ENCODE data around the gene TUBA4B.

The TUBA4B gene

GRCh38 chr2:219290381-219291171, 37.5 kb downstream of the TUBA4B start:
- no peak for DNase-seq (ENCODE audit: low read depth)
- Histone ChIP-seq H3K9me3 (ENCODE audit: control insufficient read depth, low read length) (no peaks in the 10 kb centered on the region), H3K36me3 (ENCODE audit: control insufficient read depth, insufficient read depth, low read length, severe bottlenecking) (no peaks in the 10 kb centered on the region), H3K4me3 (ENCODE audit: low read length) (no peak overlapping the region), H3K4me1 (ENCODE audit: control insufficient read depth, insufficient read depth, low read length) (peaks cover 39% of the 10 kb centered on the region), H3K27me3 (replicated peaks; ENCODE audit: control insufficient read depth, insufficient read depth, low read length) (no peaks in the 10 kb centered on the region), H3K9ac (ENCODE audit: low read length) (no peak overlapping the region)

- Histone ChIP-seq H3K36me3 (ENCODE audit: control insufficient read depth, insufficient read depth, low read length, severe bottlenecking) (no peaks in the 10 kb centered on the region), H3K9me3 (ENCODE audit: control insufficient read depth, low read length) (no peaks in the 10 kb centered on the region), H3K4me1 (ENCODE audit: control insufficient read depth, insufficient read depth, low read length) (peaks cover 34% of the 10 kb centered on the region), H3K4me3 (ENCODE audit: low read length) (no peak overlapping the region), H3K9ac (ENCODE audit: low read length) (no peak overlapping the region), H3K27me3 (replicated peaks; ENCODE audit: control insufficient read depth, insufficient read depth, low read length) (no peaks in the 10 kb centered on the region)
- no peak for DNase-seq (ENCODE audit: low read depth)
Observed at GRCh38 chr2:219291394-219291793, 38.4 kb downstream of the TUBA4B start.

- H3K9me3 ChIP-seq (ENCODE audit: control insufficient read depth, low read length): no peaks in the 10 kb centered on the region
- H3K27me3 ChIP-seq (replicated peaks; ENCODE audit: control insufficient read depth, insufficient read depth, low read length): no peaks in the 10 kb centered on the region
- no peak for DNase-seq (ENCODE audit: low read depth)
- no peak overlapping the region for H3K4me3 ChIP-seq (ENCODE audit: low read length)
- no peaks in the 10 kb centered on the region for H3K36me3 ChIP-seq (ENCODE audit: control insufficient read depth, insufficient read depth, low read length, severe bottlenecking)
- H3K9ac ChIP-seq (ENCODE audit: low read length): no peak overlapping the region
- peaks cover 28% of the 10 kb centered on the region for H3K4me1 ChIP-seq (ENCODE audit: control insufficient read depth, insufficient read depth, low read length)
Observed at GRCh38 chr2:219291910-219292490, 39.0 kb downstream of the TUBA4B start.

- no peak overlapping the region for H3K9ac ChIP-seq (ENCODE audit: low read length)
- H3K4me1 ChIP-seq (ENCODE audit: control insufficient read depth, insufficient read depth, low read length): peaks cover 27% of the 10 kb centered on the region
- no peaks in the 10 kb centered on the region for H3K36me3 ChIP-seq (ENCODE audit: control insufficient read depth, insufficient read depth, low read length, severe bottlenecking)
- DNase-seq (ENCODE audit: low read depth): no peak
- H3K27me3 ChIP-seq (replicated peaks; ENCODE audit: control insufficient read depth, insufficient read depth, low read length): no peaks in the 10 kb centered on the region
- H3K9me3 ChIP-seq (ENCODE audit: control insufficient read depth, low read length): no peaks in the 10 kb centered on the region
- H3K4me3 ChIP-seq (ENCODE audit: low read length): no peak overlapping the region
Observed at GRCh38 chr2:219292616-219293015, 39.6 kb downstream of the TUBA4B start.

DNA sequence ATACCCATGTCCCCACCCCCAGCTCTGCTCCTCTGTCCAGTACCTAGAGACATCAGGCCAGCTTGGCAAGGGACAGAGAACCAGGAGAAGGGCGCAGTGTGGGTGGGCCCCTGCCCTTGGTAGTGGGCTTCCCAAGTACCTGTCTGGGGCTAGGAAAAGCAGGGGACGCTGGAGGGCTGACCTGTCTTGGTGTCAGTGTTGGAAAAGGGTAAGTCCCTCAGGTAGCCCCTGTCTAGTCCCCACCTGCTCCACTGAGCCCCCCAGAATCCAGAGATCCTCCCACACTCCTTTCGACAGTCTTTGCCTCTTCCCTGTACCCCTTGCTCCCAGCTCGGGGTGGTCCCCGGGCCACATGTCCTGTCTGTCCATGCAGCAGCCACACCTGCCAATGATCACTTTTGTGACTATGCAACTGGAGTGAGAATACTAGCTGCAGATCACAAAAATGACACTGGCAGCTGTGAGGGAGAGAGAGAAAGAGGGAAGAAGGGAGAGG, 40.7 kb downstream of the TUBA4B start:
- Histone ChIP-seq H3K36me3 (ENCODE audit: control insufficient read depth, insufficient read depth, low read length, severe bottlenecking) (no peaks in the 10 kb centered on the region), H3K4me3 (ENCODE audit: low read length) (no peak overlapping the region)

GRCh38 chr2:219294356-219295351, 41.6 kb downstream of the TUBA4B start:
- Histone ChIP-seq H3K9me3 (ENCODE audit: control insufficient read depth, low read length) (no peaks in the 10 kb centered on the region), H3K4me1 (ENCODE audit: control insufficient read depth, insufficient read depth, low read length) (peaks cover 22% of the 10 kb centered on the region), H3K4me3 (ENCODE audit: low read length) (peak overlapping the region; percentile 75), H3K9ac (ENCODE audit: low read length) (peak overlapping the region; percentile 81), H3K27me3 (replicated peaks; ENCODE audit: control insufficient read depth, insufficient read depth, low read length) (peaks cover 8% of the 10 kb centered on the region), H3K36me3 (ENCODE audit: control insufficient read depth, insufficient read depth, low read length, severe bottlenecking) (no peaks in the 10 kb centered on the region)
- DNase-seq (ENCODE audit: low read depth): peak; percentile 92

More for the DNA sequence above, 40.7 kb downstream of the TUBA4B start:
- Histone ChIP-seq H3K27me3 (replicated peaks; ENCODE audit: control insufficient read depth, insufficient read depth, low read length) (no peaks in the 10 kb centered on the region), H3K9me3 (ENCODE audit: control insufficient read depth, low read length) (no peaks in the 10 kb centered on the region), H3K4me1 (ENCODE audit: control insufficient read depth, insufficient read depth, low read length) (peaks cover 27% of the 10 kb centered on the region), H3K9ac (ENCODE audit: low read length) (peak overlapping the region; percentile 81)
- no peak for DNase-seq (ENCODE audit: low read depth)

- H3K9me3 ChIP-seq (ENCODE audit: control insufficient read depth, low read length): no peaks in the 10 kb centered on the region
- H3K4me3 ChIP-seq (ENCODE audit: low read length): no peak overlapping the region
- no peak for DNase-seq (ENCODE audit: low read depth)
- H3K4me1 ChIP-seq (ENCODE audit: control insufficient read depth, insufficient read depth, low read length): peaks cover 16% of the 10 kb centered on the region
- H3K9ac ChIP-seq (ENCODE audit: low read length): no peak overlapping the region
- H3K27me3 ChIP-seq (replicated peaks; ENCODE audit: control insufficient read depth, insufficient read depth, low read length): peaks cover 18% of the 10 kb centered on the region
- H3K36me3 ChIP-seq (ENCODE audit: control insufficient read depth, insufficient read depth, low read length, severe bottlenecking): no peaks in the 10 kb centered on the region
Observed at GRCh38 chr2:219296142-219296541, 43.1 kb downstream of the TUBA4B start.

DNA sequence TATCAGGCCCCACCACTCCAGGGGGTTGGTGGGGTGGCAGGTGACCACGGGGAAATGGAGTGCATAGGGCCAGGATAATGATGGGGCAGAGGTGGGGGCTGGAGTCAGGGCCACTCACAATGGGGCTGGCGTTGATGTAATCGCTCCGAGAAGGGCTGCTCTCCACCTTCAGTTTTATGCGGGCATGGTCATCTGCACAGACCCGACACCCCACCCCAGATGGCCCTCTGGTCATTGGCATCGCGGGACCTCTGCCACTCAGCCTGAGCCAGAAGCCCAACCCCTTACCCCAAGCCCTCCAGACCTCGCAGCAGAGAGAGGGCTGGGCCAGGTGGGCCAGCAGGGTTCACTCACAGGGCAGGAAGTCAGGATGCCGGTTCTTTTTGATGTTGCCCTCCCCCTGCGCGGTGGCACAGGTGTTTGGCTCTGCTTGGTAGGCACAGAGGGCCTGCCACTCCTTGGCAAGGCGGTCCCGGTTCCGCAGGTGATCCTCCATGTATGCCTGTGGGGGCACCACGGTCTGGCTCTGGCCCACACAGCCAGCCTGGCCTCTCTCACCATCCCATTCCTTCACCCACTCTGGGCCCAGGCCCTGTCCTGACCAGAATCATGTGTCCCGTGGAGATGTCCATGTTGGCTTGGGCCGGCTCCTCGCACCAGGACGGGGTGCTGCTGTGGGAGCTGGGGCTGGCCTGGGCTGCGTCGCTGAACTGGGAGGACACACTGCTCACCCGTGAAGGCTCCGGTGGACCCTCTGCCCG, 43.8 kb downstream of the TUBA4B start:
- H3K4me3 ChIP-seq (ENCODE audit: low read length): no peak overlapping the region
- no peaks in the 10 kb centered on the region for H3K36me3 ChIP-seq (ENCODE audit: control insufficient read depth, insufficient read depth, low read length, severe bottlenecking)
- no peaks in the 10 kb centered on the region for H3K9me3 ChIP-seq (ENCODE audit: control insufficient read depth, low read length)
- peaks cover 16% of the 10 kb centered on the region for H3K4me1 ChIP-seq (ENCODE audit: control insufficient read depth, insufficient read depth, low read length)
- no peak overlapping the region for H3K9ac ChIP-seq (ENCODE audit: low read length)
- DNase-seq (ENCODE audit: low read depth): no peak
- H3K27me3 ChIP-seq (replicated peaks; ENCODE audit: control insufficient read depth, insufficient read depth, low read length): peaks cover 24% of the 10 kb centered on the region

GRCh38 chr2:219297766-219298456, 44.9 kb downstream of the TUBA4B start:
- Histone ChIP-seq H3K9ac (ENCODE audit: low read length) (no peak overlapping the region), H3K27me3 (replicated peaks; ENCODE audit: control insufficient read depth, insufficient read depth, low read length) (peaks cover 33% of the 10 kb centered on the region)

DNA sequence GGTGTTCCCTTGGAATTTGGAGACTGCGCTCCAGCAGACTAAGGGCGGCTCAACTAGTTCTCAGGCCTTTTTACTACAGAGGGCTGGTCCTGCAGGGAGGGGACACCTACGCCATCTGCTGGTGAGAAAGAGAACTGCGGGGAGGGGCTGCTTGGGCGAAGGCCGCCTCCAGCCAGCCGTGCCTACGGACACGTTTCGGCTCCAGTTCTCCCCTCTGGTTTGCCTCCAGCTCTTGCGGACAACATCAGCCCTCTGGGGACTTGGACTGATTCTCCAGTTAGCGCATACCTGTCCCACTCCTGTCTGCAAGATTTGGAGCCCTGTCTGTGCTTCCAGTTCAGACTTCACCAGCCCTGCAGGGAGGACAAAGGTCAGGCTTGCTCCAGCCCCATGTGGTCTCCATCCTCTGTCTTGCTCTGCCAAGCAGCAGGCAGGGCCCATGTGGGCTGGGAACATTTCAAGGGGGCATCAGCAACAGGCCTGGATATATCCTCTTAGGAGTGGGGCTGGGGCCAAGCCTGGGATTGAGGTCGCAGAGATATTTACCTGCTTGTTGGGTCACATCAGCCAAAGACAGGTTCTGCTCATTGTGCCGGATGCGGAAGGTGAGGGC, 45.8 kb downstream of the TUBA4B start:
- H3K9me3 ChIP-seq (ENCODE audit: control insufficient read depth, low read length): no peaks in the 10 kb centered on the region
- no peak overlapping the region for H3K4me3 ChIP-seq (ENCODE audit: low read length)
- peaks cover 43% of the 10 kb centered on the region for H3K27me3 ChIP-seq (replicated peaks; ENCODE audit: control insufficient read depth, insufficient read depth, low read length)
- peaks cover 13% of the 10 kb centered on the region for H3K4me1 ChIP-seq (ENCODE audit: control insufficient read depth, insufficient read depth, low read length)
- DNase-seq (ENCODE audit: low read depth): peak; percentile 90
- H3K36me3 ChIP-seq (ENCODE audit: control insufficient read depth, insufficient read depth, low read length, severe bottlenecking): no peaks in the 10 kb centered on the region
- H3K9ac ChIP-seq (ENCODE audit: low read length): peak overlapping the region; percentile 11

More at GRCh38 chr2:219297766-219298456, 44.9 kb downstream of the TUBA4B start:
- peaks cover 16% of the 10 kb centered on the region for H3K4me1 ChIP-seq (ENCODE audit: control insufficient read depth, insufficient read depth, low read length)
- no peak overlapping the region for H3K4me3 ChIP-seq (ENCODE audit: low read length)
- DNase-seq (ENCODE audit: low read depth): no peak
- no peaks in the 10 kb centered on the region for H3K9me3 ChIP-seq (ENCODE audit: control insufficient read depth, low read length)
- no peaks in the 10 kb centered on the region for H3K36me3 ChIP-seq (ENCODE audit: control insufficient read depth, insufficient read depth, low read length, severe bottlenecking)
